Loucy (cell line): ENCODE data around the gene PHACTR3.
A peak's percentile ranks its signal among the peaks of the same experiment; 100 is the strongest.

Source experiments
- H2AFZ ChIP-seq: fragments of 200-600 bp; sonication (generic); 2 replicates; pipeline ENCODE4 v1.6.0; 2016; ENCODE audit warnings: antibody characterized with exemption, mild to moderate bottlenecking, low read length, moderate library complexity
- H3F3A ChIP-seq: fragments of 200-600 bp; 2 replicates; pipeline ENCODE4 v1.6.0; 2016; ENCODE audit warnings: antibody characterized with exemption, low read depth, mild to moderate bottlenecking
- H3K27me3 ChIP-seq: fragments of 200-600 bp; sonication (generic); 2 replicates; pipeline ENCODE4 v1.6.1; 2014; ENCODE audit warnings: low read length, mild to moderate bottlenecking; ENCODE audit not compliant: insufficient read depth, poor library complexity, severe bottlenecking
- H3K36me3 ChIP-seq: fragments of 200-600 bp; sonication (generic); 2 replicates; pipeline ENCODE4 v1.6.1; 2016; ENCODE audit warnings: low read length; ENCODE audit not compliant: insufficient read depth
- H3K4me1 ChIP-seq: fragments of 200-600 bp; sonication (generic); 2 replicates; pipeline ENCODE4 v1.5.1; 2014; ENCODE audit warnings: low read length, mild to moderate bottlenecking; ENCODE audit not compliant: insufficient read depth, poor library complexity, severe bottlenecking
- H3K4me2 ChIP-seq: fragments of 200-600 bp; sonication (generic); 2 replicates; pipeline ENCODE4 v1.6.0; 2014; ENCODE audit warnings: antibody characterized with exemption, low read length, low read depth, mild to moderate bottlenecking; ENCODE audit not compliant: poor library complexity, severe bottlenecking
- H3K4me3 ChIP-seq: fragments of 200-600 bp; sonication (generic); 2 replicates; pipeline ENCODE4 v1.5.1; 2014; ENCODE audit warnings: low read length, mild to moderate bottlenecking, mixed read lengths; ENCODE audit not compliant: poor library complexity, severe bottlenecking
- H3K79me2 ChIP-seq: fragments of 200-600 bp; sonication (generic); 2 replicates; pipeline ENCODE4 v1.6.1; 2014; ENCODE audit warnings: low read length; ENCODE audit not compliant: insufficient read depth
- H3K9ac ChIP-seq: fragments of 200-600 bp; sonication (generic); 2 replicates; pipeline ENCODE4 v1.6.0; 2014; ENCODE audit warnings: mild to moderate bottlenecking, low read depth, low read length, moderate library complexity; ENCODE audit not compliant: poor library complexity, severe bottlenecking
- H3K9me2 ChIP-seq: fragments of 200-600 bp; sonication (generic); replicated peaks from 2 replicates; pipeline ENCODE4 v1.6.1; 2016; ENCODE audit warnings: low read depth, low read length, mixed read lengths
- H3K9me3 ChIP-seq: fragments of 200-600 bp; sonication (generic); 2 replicates; pipeline ENCODE4 v1.6.1; 2014; ENCODE audit warnings: mild to moderate bottlenecking, antibody characterized with exemption, low read length, low read depth; ENCODE audit not compliant: insufficient read depth
- H4K20me1 ChIP-seq: fragments of 200-600 bp; sonication (generic); 2 replicates; pipeline ENCODE4 v1.6.0; 2014; ENCODE audit warnings: antibody characterized with exemption, low read length, mild to moderate bottlenecking; ENCODE audit not compliant: insufficient read depth, poor library complexity, severe bottlenecking
- EZH2phosphoT487 ChIP-seq: fragments of 200-600 bp; IDR thresholded peaks from 2 replicates; pipeline ENCODE4 v1.6.1; 2018; ENCODE audit warnings: antibody characterized with exemption, mild to moderate bottlenecking, moderate library complexity, borderline replicate concordance
- TF ChIP-seq, protein P1 (sequence below): fragments of 200-600 bp; sonication (generic); conservative IDR thresholded peaks from 2 replicates; pipeline ENCODE4 v1.5.1; 2014; ENCODE audit warnings: mild to moderate bottlenecking, antibody characterized with exemption, low read length

PHACTR3 gene

DNA sequence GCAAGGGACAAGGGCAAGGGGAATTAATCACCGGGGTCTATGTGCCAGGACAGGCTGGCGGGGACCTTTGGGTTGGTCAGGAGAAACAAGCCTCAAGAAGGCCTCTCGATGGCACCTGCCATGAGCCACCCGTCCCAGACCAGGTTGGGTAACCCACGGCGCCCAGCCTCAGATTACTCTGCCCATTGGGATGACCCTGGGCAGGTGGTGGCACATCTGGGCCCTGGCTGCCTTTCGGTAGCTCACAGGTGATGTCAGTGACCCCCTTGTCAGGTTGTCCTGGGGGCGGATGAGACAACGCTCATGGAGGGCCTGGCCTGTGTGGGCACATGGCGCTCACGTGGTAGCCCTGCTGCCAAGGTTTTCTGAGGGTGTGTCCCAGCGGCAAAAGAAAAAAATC is 176.9 kb downstream of the PHACTR3 start:
- H3F3A ChIP-seq = no peaks in the 10 kb centered on the region
- H3K9ac ChIP-seq = no peak overlapping the region
- H4K20me1 ChIP-seq = no peaks in the 10 kb centered on the region
- H3K4me1 ChIP-seq = no peaks in the 10 kb centered on the region
- no peaks in the 10 kb centered on the region; the same call in 1 of the 2 replicates for H3K36me3 ChIP-seq
- no peak overlapping the region for H3K4me3 ChIP-seq
- H2AFZ ChIP-seq = no peak overlapping the region
- H3K9me3 ChIP-seq = no peaks in the 10 kb centered on the region
- no peak overlapping the region for H3K4me2 ChIP-seq
- H3K79me2 ChIP-seq = no peaks in the 10 kb centered on the region
- TF ChIP-seq EZH2phosphoT487 = no peak
- TF ChIP-seq, protein P1, sequence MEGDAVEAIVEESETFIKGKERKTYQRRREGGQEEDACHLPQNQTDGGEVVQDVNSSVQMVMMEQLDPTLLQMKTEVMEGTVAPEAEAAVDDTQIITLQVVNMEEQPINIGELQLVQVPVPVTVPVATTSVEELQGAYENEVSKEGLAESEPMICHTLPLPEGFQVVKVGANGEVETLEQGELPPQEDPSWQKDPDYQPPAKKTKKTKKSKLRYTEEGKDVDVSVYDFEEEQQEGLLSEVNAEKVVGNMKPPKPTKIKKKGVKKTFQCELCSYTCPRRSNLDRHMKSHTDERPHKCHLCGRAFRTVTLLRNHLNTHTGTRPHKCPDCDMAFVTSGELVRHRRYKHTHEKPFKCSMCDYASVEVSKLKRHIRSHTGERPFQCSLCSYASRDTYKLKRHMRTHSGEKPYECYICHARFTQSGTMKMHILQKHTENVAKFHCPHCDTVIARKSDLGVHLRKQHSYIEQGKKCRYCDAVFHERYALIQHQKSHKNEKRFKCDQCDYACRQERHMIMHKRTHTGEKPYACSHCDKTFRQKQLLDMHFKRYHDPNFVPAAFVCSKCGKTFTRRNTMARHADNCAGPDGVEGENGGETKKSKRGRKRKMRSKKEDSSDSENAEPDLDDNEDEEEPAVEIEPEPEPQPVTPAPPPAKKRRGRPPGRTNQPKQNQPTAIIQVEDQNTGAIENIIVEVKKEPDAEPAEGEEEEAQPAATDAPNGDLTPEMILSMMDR = no peak
- H3K9me2 ChIP-seq = no peaks in the 10 kb centered on the region
- no peaks in the 10 kb centered on the region for H3K27me3 ChIP-seq

DNA sequence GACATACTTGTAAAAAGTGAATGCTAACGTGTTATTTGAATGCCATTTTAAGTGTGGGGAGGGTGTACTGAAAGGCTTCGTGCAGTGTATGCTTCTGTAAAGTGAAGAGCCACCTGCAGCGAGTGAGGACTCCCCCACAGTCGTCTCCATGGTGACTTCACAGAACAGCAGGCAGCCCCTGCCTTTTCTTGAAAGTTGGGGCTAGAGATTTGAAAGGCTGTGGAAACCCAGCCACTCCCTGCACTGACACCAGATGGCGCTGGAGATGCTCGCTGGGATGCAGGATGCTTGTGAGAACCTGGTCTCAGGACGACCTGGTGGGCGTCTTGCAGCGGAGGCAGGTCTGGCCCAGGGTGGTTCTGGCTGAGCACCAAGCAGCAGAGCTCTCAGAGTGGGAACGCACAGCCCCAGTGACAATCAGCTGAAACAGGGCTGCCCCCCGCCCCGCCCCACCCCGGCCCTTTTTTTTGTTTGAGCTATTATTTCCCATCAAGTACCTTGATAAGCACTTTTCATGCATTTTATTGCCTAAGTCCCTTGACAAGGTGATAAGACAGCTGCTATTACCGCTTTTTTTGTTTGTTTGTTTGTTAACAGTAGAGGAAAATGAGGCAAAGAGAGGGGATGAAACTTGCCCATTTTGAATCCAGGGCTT is 178.8 kb downstream of the PHACTR3 start:
- Histone ChIP-seq H3K4me1 (no peaks in the 10 kb centered on the region), H3K9ac (no peak overlapping the region), H3K9me2 (no peaks in the 10 kb centered on the region), H3K79me2 (no peaks in the 10 kb centered on the region), H3K36me3 (peaks cover 5% of the 10 kb centered on the region; the same call in 1 of the 2 replicates), H2AFZ (no peak overlapping the region), H3K27me3 (no peaks in the 10 kb centered on the region), H3K9me3 (no peaks in the 10 kb centered on the region), H4K20me1 (no peaks in the 10 kb centered on the region), H3F3A (no peaks in the 10 kb centered on the region), H3K4me2 (no peak overlapping the region), H3K4me3 (no peak overlapping the region)
- TF ChIP-seq EZH2phosphoT487 = no peak
- TF ChIP-seq, protein P1 = peak; percentile 89

DNA sequence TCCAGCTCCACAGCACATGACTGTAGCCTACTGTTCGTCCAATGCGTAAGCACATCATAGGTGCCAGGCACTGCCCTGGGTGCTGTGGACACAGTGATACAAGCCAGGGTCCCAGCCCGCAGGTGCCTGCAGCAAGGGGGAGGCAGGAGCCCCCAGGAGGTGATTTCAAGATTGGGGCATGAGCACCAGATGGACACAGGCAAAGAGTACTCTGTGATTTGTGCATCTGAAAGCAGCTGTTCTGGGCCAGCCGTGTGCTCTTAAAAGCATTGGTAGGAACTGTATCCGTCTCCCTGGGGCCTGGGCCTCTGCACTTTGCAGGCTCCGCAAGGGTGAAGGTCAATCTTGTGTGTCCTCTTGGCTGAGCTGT is 179.3 kb downstream of the PHACTR3 start:
- H3K79me2 ChIP-seq = no peaks in the 10 kb centered on the region
- no peaks in the 10 kb centered on the region for H3K9me3 ChIP-seq
- H3K9me2 ChIP-seq = no peaks in the 10 kb centered on the region
- no peaks in the 10 kb centered on the region for H3K27me3 ChIP-seq
- peaks cover 5% of the 10 kb centered on the region; the same call in 1 of the 2 replicates for H3K36me3 ChIP-seq
- H3K4me3 ChIP-seq = no peak overlapping the region
- H3F3A ChIP-seq = no peaks in the 10 kb centered on the region
- H2AFZ ChIP-seq = no peak overlapping the region
- H3K4me2 ChIP-seq = no peak overlapping the region
- no peak for TF ChIP-seq EZH2phosphoT487
- TF ChIP-seq, protein P1 = no peak
- no peaks in the 10 kb centered on the region for H4K20me1 ChIP-seq
- no peak overlapping the region for H3K9ac ChIP-seq
- H3K4me1 ChIP-seq = no peaks in the 10 kb centered on the region
